Body of pancreas (tissue), 4 donors: ENCODE measurements around the gene ATXN10.

Source experiments
- CTCF ChIP-seq, 7 experiments: fragments of 450-650 bp in 4 of 7; fragments of 200-600 bp in 3 of 7; sonication (generic) in 3 of 7; IDR thresholded peaks; one replicate each; pipeline ENCODE4 v1.5.1; 2016 to 2019; ENCODE audit warnings: antibody characterized with exemption in 7 of 7
- POLR2A ChIP-seq, 3 donors: fragments of 450-650 bp; IDR thresholded peaks; one replicate each; pipeline ENCODE4 v1.6.1; 2016; ENCODE audit warnings: antibody characterized with exemption in 3 of 3, mild to moderate bottlenecking in 2 of 3

DNA sequence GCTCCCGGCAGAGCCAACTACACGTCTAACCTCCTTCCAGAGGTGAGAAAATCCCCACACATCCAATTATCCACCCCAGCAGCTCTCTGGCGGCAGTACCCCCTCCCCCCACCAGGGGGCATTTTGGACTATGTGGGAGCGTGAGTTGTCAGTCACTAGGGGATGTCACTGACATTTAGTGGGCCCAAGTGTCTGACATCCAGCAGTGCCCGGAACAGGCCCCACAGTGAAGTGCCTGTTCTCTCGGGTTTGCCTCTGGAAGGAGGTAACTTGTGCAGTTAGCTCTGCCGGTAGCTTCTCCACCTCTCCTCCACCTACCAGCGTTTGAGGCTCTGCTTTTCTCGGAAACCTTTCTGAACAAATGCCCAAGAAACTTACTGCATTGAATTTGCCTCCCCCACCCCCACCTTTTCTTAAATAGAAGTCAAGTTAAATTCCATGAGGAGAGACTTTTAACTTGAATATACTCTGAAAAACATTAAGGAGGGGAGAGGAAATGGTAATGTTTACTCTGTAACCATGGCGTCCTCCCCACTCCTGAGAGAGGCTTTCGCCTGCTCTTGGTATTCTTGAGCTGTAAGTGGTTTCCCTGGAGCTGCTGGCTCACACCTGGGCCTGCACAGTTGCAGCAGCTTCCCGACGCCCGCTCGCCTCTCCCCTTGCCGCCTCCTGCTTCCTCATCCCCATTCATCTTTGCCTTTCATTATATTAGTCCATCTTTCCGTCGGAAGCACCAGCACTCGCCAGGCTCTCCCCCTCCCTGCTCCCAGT is 192.5 kb downstream of the ATXN10 start:
- peak; percentile 62 to 78 (median 71) for TF ChIP-seq CTCF (IDR thresholded peaks at IDR 0.05)
- no peak for TF ChIP-seq POLR2A (IDR thresholded peaks at IDR 0.05)
